Measurements from ENCODE around the gene RAB34.

Gene RAB34

DNA sequence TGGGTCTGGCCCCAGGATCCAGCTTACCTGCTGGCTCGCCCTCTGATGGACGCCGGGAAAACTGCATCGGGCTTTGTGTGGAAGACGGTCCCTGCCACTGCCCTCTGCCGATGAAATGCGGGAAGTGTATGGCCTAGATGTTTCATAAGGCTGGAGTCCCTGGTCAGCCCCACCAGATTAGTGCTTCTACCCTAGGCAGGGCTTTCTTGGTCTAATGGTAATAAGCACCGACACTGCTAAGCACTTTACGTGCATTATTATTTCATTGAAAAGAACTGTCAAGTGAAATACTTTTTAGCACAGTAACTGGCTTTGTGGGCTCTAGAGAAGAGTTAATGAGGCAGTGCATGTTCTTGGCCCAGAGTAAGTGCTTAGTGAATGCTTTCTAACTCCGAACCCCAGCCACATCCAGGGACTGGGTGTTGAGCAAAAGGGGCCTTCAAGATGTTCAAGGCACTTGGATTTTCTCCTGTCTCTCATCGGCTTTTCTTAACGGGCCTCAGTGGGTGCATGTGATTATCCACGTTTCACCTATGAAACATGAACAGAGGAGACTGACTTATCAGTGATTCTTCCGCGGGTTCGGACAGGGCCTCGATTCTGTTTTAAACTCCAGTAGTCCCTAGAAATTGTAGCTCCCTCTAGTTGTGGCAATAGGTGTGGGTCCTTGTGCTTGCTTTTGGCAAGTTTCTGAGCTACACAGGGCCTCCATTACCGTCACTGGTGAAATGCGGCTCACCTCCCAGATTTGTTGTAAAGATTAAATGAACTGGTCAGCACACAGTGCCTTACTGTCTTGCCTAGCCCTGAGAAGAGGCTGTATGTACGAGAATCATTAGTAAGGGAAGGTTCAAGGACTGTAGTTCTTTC lies 32.7 kb upstream of the RAB34 start:
- TF ChIP-seq ZFP3 (CRISPR knock-in tag; IDR thresholded peaks at IDR 0.05) (no peak), ESRRG (CRISPR knock-in tag; IDR thresholded peaks at IDR 0.05) (no peak), ZNF70 (CRISPR knock-in tag; IDR thresholded peaks at IDR 0.05) (no peak), GLIS3 (CRISPR knock-in tag; IDR thresholded peaks at IDR 0.05) (0 out of 2 replicates have a peak, but pooled peaks have one; percentile 42)
- TF ChIP-seq, protein P1, sequence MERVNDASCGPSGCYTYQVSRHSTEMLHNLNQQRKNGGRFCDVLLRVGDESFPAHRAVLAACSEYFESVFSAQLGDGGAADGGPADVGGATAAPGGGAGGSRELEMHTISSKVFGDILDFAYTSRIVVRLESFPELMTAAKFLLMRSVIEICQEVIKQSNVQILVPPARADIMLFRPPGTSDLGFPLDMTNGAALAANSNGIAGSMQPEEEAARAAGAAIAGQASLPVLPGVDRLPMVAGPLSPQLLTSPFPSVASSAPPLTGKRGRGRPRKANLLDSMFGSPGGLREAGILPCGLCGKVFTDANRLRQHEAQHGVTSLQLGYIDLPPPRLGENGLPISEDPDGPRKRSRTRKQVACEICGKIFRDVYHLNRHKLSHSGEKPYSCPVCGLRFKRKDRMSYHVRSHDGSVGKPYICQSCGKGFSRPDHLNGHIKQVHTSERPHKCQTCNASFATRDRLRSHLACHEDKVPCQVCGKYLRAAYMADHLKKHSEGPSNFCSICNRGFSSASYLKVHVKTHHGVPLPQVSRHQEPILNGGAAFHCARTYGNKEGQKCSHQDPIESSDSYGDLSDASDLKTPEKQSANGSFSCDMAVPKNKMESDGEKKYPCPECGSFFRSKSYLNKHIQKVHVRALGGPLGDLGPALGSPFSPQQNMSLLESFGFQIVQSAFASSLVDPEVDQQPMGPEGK (CRISPR knock-in tag; IDR thresholded peaks at IDR 0.05; ENCODE audit: borderline replicate concordance): no peak
- ATAC-seq: peak; percentile 81

DNA sequence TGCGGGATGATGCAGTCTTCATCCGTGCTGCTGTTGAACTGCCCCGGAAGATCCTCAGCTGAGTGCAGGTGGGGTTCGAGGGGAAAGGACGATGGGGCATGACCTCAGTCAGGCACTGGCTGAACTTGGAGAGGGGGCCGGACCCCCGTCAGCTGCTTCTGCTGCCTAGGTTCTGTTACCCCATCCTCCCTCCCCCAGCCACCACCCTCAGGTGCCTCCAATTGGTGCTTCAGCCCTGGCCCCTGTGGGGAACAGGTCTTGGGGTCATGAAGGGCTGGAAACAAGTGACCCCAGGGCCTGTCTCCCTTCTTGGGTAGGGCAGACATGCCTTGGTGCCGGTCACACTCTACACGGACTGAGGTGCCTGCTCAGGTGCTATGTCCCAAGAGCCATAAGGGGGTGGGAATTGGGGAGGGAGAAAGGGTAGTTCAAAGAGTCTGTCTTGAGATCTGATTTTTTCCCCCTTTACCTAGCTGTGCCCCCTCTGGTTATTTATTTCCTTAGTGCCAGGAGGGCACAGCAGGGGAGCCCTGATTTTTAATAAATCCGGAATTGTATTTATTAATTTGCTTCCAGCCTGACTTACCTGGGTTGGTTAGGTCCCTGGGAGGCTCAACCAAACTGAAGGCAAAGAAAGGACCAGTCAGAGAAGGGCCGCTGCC lies 32.0 kb upstream of the RAB34 start:
- TF ChIP-seq, protein P1 (CRISPR knock-in tag; IDR thresholded peaks at IDR 0.05; ENCODE audit: borderline replicate concordance): no peak
- TF ChIP-seq ZFP3 (CRISPR knock-in tag; IDR thresholded peaks at IDR 0.05): no peak
- TF ChIP-seq RARB (CRISPR knock-in tag; IDR thresholded peaks at IDR 0.05): no peak
- no peak for TF ChIP-seq ISL1 (CRISPR knock-in tag; IDR thresholded peaks at IDR 0.05)
- no peak for TF ChIP-seq TCF4 (CRISPR knock-in tag; IDR thresholded peaks at IDR 0.05; ENCODE audit: borderline replicate concordance)
- TF ChIP-seq, protein P2, sequence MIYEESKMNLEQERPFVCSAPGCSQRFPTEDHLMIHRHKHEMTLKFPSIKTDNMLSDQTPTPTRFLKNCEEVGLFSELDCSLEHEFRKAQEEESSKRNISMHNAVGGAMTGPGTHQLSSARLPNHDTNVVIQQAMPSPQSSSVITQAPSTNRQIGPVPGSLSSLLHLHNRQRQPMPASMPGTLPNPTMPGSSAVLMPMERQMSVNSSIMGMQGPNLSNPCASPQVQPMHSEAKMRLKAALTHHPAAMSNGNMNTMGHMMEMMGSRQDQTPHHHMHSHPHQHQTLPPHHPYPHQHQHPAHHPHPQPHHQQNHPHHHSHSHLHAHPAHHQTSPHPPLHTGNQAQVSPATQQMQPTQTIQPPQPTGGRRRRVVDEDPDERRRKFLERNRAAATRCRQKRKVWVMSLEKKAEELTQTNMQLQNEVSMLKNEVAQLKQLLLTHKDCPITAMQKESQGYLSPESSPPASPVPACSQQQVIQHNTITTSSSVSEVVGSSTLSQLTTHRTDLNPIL (CRISPR knock-in tag; IDR thresholded peaks at IDR 0.05; ENCODE audit: low read depth): no peak
- TF ChIP-seq ESRRG (CRISPR knock-in tag; IDR thresholded peaks at IDR 0.05): no peak
- TF ChIP-seq SNAI2 (CRISPR knock-in tag; IDR thresholded peaks at IDR 0.05): no peak
- no peak for TF ChIP-seq GLIS3 (CRISPR knock-in tag; IDR thresholded peaks at IDR 0.05)
- no peak for TF ChIP-seq ZNF8 (CRISPR knock-in tag; IDR thresholded peaks at IDR 0.05)
- no peak for TF ChIP-seq BACH2 (CRISPR knock-in tag; IDR thresholded peaks at IDR 0.05; ENCODE audit: borderline replicate concordance)
- TF ChIP-seq ZNF70 (CRISPR knock-in tag; IDR thresholded peaks at IDR 0.05): no peak
- TF ChIP-seq ZC3H10 (CRISPR knock-in tag; IDR thresholded peaks at IDR 0.05): no peak
- no peak for TF ChIP-seq TOX (CRISPR knock-in tag; IDR thresholded peaks at IDR 0.05; ENCODE audit: borderline replicate concordance)
- TF ChIP-seq ZFP30 (CRISPR knock-in tag; IDR thresholded peaks at IDR 0.05): no peak
- no peak for TF ChIP-seq PPARA (CRISPR knock-in tag; IDR thresholded peaks at IDR 0.05; ENCODE audit: borderline replicate concordance)
- TF ChIP-seq OSR1 (CRISPR knock-in tag; IDR thresholded peaks at IDR 0.05): no peak
- TF ChIP-seq, protein P3, sequence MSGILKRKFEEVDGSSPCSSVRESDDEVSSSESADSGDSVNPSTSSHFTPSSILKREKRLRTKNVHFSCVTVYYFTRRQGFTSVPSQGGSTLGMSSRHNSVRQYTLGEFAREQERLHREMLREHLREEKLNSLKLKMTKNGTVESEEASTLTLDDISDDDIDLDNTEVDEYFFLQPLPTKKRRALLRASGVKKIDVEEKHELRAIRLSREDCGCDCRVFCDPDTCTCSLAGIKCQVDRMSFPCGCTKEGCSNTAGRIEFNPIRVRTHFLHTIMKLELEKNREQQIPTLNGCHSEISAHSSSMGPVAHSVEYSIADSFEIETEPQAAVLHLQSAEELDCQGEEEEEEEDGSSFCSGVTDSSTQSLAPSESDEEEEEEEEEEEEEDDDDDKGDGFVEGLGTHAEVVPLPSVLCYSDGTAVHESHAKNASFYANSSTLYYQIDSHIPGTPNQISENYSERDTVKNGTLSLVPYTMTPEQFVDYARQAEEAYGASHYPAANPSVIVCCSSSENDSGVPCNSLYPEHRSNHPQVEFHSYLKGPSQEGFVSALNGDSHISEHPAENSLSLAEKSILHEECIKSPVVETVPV (CRISPR knock-in tag; IDR thresholded peaks at IDR 0.05): no peak
- TF ChIP-seq ZNF565 (CRISPR knock-in tag; conservative IDR thresholded peaks at IDR 0.05; ENCODE audit: low read depth): no peak
- ATAC-seq: peak; percentile 1; the same call in 1 of the 3 replicates

DNA sequence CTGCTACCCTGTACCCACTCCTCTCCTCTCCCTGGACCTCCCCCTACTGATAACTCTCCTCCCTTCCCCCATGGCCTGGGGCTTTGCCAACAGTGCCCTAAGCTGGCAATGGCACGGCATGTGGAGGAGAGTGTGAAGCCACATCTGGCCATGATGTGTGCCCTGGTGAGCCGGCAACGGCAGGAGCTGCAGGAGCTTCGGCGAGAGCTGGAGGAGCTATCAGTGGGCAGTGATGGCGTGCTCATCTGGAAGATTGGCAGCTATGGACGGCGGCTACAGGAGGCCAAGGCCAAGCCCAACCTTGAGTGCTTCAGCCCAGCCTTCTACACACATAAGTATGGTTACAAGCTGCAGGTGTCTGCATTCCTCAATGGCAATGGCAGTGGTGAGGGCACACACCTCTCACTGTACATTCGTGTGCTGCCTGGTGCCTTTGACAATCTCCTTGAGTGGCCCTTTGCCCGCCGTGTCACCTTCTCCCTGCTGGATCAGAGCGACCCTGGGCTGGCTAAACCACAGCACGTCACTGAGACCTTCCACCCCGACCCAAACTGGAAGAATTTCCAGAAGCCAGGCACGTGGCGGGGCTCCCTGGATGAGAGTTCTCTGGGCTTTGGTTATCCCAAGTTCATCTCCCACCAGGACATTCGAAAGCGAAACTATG lies 31.3 kb upstream of the RAB34 start:
- TF ChIP-seq CSDC2 (CRISPR knock-in tag; IDR thresholded peaks at IDR 0.05) (no peak), TOX (CRISPR knock-in tag; IDR thresholded peaks at IDR 0.05; ENCODE audit: borderline replicate concordance) (no peak), ESRRG (CRISPR knock-in tag; IDR thresholded peaks at IDR 0.05) (no peak), OSR1 (CRISPR knock-in tag; IDR thresholded peaks at IDR 0.05) (no peak)
- TF ChIP-seq, protein P2 (CRISPR knock-in tag; IDR thresholded peaks at IDR 0.05; ENCODE audit: low read depth): no peak
- no peak for ATAC-seq

Data from SK-N-SH treated with all-trans-retinoic acid at 6 μM for 48 hours (cell line).